Activated CD4-positive, alpha-beta T cell treated with anti-CD3 and anti-CD28 coated beads for 36 hours (primary cell): ENCODE results near the gene DNAJC24. TPM values are rescaled to one million over a fixed set of nuclear protein-coding genes. Genes with fewer than 3 reads are reported as not detected.

Experiments
- total RNA-seq, 2 experiments: library from RNA; stranded (reverse); gene quantifications; one replicate each; pipeline ENCODE4 v1.2.3, GENCODE V29; 2021

The DNAJC24 gene
- total RNA-seq, 2 experiments from 2014 or later, result 15.3 to 26.3 TPM

Other genes with a start within 250 kb of the DNAJC24 start
- under 1 TPM; 0.23 to 0.32 TPM for gene DCDC1, start 121 bp upstream of the DNAJC24 start, total RNA-seq
- gene IMMP1L, start 139.8 kb downstream of the DNAJC24 start, total RNA-seq, result 10 to 100 TPM; 18.8 to 21.0 TPM
- 10 to 100 TPM; 21.9 to 30.9 TPM for gene ELP4, start 139.9 kb downstream of the DNAJC24 start, total RNA-seq